ENCODE measurements around the gene DHX34.

DHX34 gene

DNA sequence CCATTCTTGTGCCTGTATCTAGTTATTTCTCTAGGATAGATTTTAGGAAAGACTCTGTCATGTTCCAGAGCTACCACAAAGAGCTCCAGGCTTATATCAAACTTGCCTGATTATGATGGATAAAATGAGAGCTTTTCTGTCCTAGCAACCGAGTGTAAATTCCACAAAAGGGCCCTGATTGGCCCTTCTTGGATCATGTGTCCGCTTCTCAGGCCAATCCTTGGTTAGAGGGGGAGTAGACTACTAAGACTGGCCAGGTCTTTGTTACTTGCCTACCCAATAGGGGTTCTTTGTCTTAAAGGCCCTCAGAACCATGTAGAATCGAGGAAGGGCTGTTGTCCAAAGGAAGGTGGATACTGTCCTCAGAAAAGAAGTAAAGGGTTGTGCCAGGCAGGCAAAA lies 2.4 kb downstream of the DHX34 start:
- H3K9ac ChIP-seq (ENCODE audit: low read length) = no peak overlapping the region
- peaks cover 46% of the 10 kb centered on the region for H3K79me2 ChIP-seq (ENCODE audit: low read length)
- H3K4me1 ChIP-seq (ENCODE audit: low read length) = peaks cover 16% of the 10 kb centered on the region
- no peak overlapping the region for H2AFZ ChIP-seq (ENCODE audit: low read depth, low read length)
- no peaks in the 10 kb centered on the region for H3K27me3 ChIP-seq (ENCODE audit: low read depth, low read length)
- peaks cover 42% of the 10 kb centered on the region for H3K36me3 ChIP-seq (replicated peaks; ENCODE audit: low read depth, low read length)
- no peak overlapping the region for H3K4me3 ChIP-seq (ENCODE audit: low read length)
- no peaks in the 10 kb centered on the region for H3K9me3 ChIP-seq (ENCODE audit: insufficient read depth, low read length)
- no peaks in the 10 kb centered on the region for H4K20me1 ChIP-seq (ENCODE audit: insufficient read depth, low read length)
- H3K27ac ChIP-seq (ENCODE audit: low read length) = no peak overlapping the region
- H3K4me2 ChIP-seq (ENCODE audit: low read length) = no peak overlapping the region
- TF ChIP-seq, protein P1, sequence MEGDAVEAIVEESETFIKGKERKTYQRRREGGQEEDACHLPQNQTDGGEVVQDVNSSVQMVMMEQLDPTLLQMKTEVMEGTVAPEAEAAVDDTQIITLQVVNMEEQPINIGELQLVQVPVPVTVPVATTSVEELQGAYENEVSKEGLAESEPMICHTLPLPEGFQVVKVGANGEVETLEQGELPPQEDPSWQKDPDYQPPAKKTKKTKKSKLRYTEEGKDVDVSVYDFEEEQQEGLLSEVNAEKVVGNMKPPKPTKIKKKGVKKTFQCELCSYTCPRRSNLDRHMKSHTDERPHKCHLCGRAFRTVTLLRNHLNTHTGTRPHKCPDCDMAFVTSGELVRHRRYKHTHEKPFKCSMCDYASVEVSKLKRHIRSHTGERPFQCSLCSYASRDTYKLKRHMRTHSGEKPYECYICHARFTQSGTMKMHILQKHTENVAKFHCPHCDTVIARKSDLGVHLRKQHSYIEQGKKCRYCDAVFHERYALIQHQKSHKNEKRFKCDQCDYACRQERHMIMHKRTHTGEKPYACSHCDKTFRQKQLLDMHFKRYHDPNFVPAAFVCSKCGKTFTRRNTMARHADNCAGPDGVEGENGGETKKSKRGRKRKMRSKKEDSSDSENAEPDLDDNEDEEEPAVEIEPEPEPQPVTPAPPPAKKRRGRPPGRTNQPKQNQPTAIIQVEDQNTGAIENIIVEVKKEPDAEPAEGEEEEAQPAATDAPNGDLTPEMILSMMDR (IDR thresholded peaks at IDR 0.05; ENCODE audit: low read depth, low read length) = no peak
- no peak for TF ChIP-seq EZH2phosphoT487 (IDR thresholded peaks at IDR 0.05; ENCODE audit: low read depth)

DNA sequence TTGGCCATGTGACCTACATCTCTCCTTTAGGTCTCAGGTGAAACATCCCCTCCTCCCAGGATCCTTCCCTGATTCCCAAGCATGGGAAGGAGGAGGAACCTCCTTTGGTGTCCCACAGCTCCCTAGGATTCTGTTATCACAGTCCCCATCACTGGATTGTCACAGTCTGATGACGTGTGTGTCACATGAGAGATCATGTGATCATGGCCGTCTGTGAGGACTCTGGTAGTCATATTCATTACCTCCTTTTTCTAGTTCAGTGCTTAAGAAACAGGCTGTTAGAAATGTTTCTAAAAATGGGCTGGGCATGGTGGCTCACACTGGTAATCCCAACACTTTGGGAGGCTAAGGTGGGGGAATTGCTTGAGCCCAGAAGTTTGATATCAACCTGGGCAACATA lies 3.0 kb downstream of the DHX34 start:
- Histone ChIP-seq H3K4me1 (ENCODE audit: low read length) (peaks cover 14% of the 10 kb centered on the region), H2AFZ (ENCODE audit: low read depth, low read length) (no peak overlapping the region), H3K4me3 (ENCODE audit: low read length) (no peak overlapping the region), H3K4me2 (ENCODE audit: low read length) (no peak overlapping the region), H4K20me1 (ENCODE audit: insufficient read depth, low read length) (no peaks in the 10 kb centered on the region), H3K9me3 (ENCODE audit: insufficient read depth, low read length) (no peaks in the 10 kb centered on the region), H3K79me2 (ENCODE audit: low read length) (peaks cover 46% of the 10 kb centered on the region), H3K36me3 (replicated peaks; ENCODE audit: low read depth, low read length) (peaks cover 46% of the 10 kb centered on the region), H3K9ac (ENCODE audit: low read length) (no peak overlapping the region), H3K27me3 (ENCODE audit: low read depth, low read length) (no peaks in the 10 kb centered on the region), H3K27ac (ENCODE audit: low read length) (no peak overlapping the region)
- TF ChIP-seq, protein P1 (IDR thresholded peaks at IDR 0.05; ENCODE audit: low read depth, low read length) = no peak
- TF ChIP-seq EZH2phosphoT487 (IDR thresholded peaks at IDR 0.05; ENCODE audit: low read depth) = no peak

DNA sequence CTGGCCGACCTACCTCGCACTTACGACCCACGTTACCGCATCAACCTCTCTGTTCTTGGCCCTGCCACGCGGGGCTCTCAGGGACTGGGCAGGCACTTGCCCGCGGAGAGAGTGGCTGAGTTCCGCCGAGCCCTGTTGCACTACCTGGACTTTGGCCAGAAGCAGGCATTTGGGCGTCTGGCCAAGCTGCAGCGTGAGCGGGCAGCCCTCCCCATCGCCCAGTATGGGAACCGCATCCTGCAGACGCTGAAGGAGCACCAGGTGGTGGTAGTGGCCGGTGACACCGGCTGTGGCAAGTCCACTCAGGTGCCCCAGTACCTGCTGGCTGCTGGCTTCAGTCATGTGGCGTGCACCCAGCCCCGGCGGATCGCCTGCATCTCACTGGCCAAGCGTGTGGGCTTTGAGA lies 4.2 kb downstream of the DHX34 start:
- Histone ChIP-seq H3K79me2 (ENCODE audit: low read length) (peaks cover 46% of the 10 kb centered on the region), H3K9ac (ENCODE audit: low read length) (no peak overlapping the region), H2AFZ (ENCODE audit: low read depth, low read length) (no peak overlapping the region), H3K27me3 (ENCODE audit: low read depth, low read length) (no peaks in the 10 kb centered on the region), H3K4me3 (ENCODE audit: low read length) (no peak overlapping the region), H3K27ac (ENCODE audit: low read length) (no peak overlapping the region), H4K20me1 (ENCODE audit: insufficient read depth, low read length) (no peaks in the 10 kb centered on the region), H3K9me3 (ENCODE audit: insufficient read depth, low read length) (no peaks in the 10 kb centered on the region), H3K4me2 (ENCODE audit: low read length) (no peak overlapping the region), H3K4me1 (ENCODE audit: low read length) (peaks cover 14% of the 10 kb centered on the region), H3K36me3 (replicated peaks; ENCODE audit: low read depth, low read length) (peaks cover 58% of the 10 kb centered on the region)
- no peak for TF ChIP-seq EZH2phosphoT487 (IDR thresholded peaks at IDR 0.05; ENCODE audit: low read depth)
- TF ChIP-seq, protein P1 (IDR thresholded peaks at IDR 0.05; ENCODE audit: low read depth, low read length) = no peak

DNA sequence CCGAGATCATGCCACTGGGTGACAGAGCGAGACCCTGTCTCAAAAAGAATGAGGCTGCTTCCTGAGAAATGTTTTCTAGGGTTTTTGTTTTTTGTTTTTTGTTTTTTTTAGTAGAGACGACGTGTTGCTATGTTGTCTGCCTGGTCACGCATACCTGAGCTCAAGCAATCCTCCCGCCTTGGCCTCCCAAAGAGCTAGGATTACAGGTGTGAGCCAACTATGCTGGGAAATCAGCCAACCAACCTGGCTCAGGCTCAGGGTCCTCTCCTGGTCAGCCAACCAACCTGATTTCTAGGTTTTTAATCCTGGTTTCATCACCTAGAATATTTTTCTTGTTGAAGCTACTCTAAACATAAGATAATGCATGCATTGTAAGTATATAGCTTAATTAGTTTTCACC lies 7.8 kb downstream of the DHX34 start:
- Histone ChIP-seq H3K4me1 (ENCODE audit: low read length) (no peaks in the 10 kb centered on the region), H3K36me3 (replicated peaks; ENCODE audit: low read depth, low read length) (peaks cover 69% of the 10 kb centered on the region), H4K20me1 (ENCODE audit: insufficient read depth, low read length) (no peaks in the 10 kb centered on the region), H3K9me3 (ENCODE audit: insufficient read depth, low read length) (no peaks in the 10 kb centered on the region), H3K79me2 (ENCODE audit: low read length) (peaks cover 19% of the 10 kb centered on the region), H3K9ac (ENCODE audit: low read length) (no peak overlapping the region), H2AFZ (ENCODE audit: low read depth, low read length) (no peak overlapping the region), H3K27ac (ENCODE audit: low read length) (no peak overlapping the region), H3K4me3 (ENCODE audit: low read length) (no peak overlapping the region), H3K4me2 (ENCODE audit: low read length) (no peak overlapping the region), H3K27me3 (ENCODE audit: low read depth, low read length) (no peaks in the 10 kb centered on the region)
- TF ChIP-seq, protein P1 (IDR thresholded peaks at IDR 0.05; ENCODE audit: low read depth, low read length) = no peak
